HG03442 (cell line): ENCODE measurements around the gene GCH1.
"Not testable (repeated sequence)": the region's sequence is repeated elsewhere in the genome, so short reads cannot be mapped to it uniquely, and the experiment has no call there.

Experiments used
- ATAC-seq: cut with Tn5 transposase; IDR thresholded peaks from one replicate; pipeline ENCODE4 v1.9.1; 2021; ENCODE audit warnings: mild to moderate bottlenecking, moderate library complexity; ENCODE audit not compliant: unreplicated experiment

GCH1 gene

DNA sequence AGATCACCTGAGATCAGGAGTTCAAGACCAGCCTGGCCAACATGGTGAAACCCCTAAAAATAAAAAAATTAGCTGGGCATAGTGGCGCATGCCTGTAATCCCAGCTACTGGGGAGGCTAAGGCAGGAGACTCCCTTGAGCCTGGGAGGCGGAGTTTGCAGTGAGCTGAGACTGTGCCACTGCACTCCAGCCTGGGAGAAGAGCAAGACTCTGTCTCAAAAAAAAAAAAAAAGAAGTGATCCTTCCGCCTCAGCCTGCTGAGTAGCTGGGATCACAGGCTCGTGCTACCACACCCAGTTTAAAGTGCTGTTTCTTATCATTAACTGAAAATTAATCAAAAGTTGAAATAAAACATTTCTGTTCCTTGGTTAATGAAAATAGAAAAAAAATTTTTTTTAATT lies 6.3 kb upstream of the GCH1 start:
- ATAC-seq = not testable (repeated sequence)

DNA sequence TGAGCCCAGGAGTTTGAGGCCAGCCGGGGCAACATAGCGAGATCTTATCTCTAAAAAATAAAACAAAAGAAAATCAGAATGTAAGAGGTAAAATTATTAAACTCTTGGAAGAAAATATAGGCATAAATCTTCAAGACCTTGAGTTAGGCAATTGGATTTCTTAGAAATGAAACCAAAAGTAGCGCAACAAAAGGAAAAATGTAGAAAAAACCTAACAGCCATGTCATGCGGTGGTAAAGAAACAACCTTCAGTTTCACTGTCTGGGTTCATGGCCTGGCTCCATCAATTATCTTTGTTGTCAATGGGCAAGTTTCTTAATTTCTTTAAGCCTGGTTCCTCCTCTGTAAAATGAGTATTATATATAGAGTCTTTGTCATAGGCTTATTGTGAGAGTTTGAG lies 5.6 kb upstream of the GCH1 start:
- ATAC-seq = no peak

DNA sequence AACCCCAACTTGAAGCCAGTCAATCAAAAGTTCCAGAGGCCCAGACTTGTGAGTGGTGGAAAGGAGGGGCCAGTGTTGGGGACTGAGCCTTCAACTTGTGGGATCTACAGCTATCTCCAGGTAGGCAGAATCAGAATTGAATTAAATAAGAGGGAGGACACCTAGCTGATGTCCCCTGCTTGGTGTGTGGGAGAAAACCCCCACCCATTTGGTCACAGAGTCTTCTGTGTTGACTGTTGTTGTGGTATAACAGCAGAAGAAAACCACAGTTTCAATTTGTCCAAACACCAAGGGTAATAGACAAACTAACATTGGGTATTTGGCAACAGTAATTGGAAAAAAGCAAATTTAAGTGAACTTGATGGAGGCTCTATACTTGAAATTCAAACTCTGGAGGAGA lies 3.4 kb upstream of the GCH1 start:
- no peak for ATAC-seq

DNA sequence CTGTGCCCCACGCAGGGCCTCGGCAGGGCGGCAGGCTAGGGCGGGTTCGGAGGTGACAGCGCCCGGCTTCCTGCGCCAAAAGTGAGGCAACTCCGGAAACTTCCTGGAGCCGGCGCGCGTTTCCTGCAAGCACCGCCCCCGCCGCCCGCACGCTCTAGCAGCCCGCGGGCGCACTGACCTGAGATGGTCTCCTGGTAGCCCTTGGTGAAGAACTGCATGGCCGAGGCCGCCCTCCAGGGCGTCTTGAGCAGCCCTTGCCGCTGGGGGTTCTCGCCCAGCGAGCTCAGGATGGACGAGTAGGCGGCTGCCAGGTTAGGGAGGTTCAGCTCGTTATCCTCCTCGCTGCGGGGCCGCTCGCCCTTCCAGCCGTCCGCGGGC lies 494 bp downstream of the GCH1 start:
- peak; percentile 45 for ATAC-seq

DNA sequence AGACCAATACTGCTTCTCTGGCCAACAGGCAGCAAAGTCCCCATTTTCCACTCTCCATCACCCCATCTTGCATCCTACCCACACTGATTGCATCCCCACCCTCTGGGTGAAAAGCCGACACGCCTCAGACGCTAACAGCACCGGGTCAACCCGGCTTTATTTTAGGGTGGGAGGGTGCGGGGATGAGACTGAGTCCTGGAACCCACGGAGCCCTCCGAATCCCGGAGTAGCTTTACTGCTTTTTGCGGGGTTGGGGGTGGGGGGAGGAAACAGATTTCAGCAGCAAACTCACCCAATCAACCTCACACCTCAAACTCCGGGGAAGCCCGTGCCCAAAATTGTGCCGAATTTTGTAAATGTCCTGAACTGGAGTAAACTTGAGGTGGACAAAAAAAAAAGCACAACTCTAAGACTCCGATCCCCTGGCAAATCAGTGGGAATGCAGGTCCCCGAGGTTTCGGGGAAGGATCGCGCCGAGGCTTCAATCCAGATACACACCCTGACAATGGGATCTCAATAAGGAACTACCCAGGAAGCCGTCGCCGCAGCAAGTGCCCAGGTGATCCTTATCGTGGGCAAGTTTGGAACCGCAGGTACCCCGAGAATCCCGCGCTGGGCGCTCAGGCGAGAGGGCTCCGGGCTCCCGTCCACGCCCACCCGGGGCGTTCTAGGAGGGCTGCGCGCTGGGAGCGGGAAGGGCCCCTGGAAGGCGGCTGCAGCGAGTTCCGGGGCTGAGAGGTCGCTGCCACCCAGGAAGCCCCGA lies 1.1 kb downstream of the GCH1 start:
- no peak for ATAC-seq

DNA sequence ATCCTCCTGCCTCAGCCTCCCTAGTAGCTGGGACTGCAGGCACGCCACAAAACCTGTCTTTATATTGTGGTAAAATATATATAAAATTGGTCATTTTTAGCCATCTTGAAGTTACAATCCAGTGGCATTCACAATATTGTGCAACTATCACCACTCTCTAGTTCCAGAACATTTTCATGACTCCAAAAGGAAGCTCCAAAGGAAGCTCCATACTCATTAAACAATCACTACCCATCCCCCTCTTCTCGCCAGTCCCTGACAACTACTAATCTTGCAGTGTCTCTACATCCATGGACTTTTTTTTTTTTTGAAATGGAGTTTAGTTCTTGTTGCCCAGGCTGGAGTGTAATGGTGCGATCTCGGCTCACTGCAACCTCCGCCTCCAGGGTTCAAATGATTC lies 3.1 kb downstream of the GCH1 start:
- no peak for ATAC-seq

DNA sequence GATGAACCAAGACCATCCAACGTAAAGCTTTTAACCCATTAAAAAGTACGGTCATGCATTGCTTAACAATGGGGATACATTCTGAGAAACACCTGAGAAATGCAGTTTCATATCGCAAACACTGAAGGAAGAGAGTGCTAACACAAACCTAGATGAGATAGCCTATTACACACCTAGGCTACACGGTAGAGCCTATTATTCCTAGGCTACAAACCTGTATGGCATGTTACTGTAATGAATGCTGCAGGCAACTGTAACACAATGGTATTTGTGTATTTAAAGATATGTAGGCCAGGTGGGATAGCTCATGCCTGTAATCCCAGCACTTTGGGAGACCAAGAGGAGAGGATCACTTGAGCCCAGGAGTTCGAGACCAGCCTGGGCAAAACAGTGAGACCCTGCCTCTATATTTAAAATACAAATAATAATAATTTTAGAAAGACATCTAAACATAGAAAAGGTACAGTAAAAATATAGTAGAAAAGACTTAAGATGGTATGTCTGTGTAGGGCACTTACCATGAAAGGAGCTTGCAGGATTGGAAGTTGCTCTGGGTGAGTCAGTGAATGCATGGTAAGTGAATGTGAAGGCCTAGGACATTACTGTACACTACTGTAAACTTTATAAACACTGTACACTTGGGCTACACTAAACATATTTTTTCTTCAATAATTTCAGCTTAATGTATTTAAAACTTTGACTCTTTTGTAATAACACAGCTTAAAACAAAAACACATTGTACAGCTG lies 4.6 kb downstream of the GCH1 start:
- ATAC-seq = not testable (repeated sequence)

DNA sequence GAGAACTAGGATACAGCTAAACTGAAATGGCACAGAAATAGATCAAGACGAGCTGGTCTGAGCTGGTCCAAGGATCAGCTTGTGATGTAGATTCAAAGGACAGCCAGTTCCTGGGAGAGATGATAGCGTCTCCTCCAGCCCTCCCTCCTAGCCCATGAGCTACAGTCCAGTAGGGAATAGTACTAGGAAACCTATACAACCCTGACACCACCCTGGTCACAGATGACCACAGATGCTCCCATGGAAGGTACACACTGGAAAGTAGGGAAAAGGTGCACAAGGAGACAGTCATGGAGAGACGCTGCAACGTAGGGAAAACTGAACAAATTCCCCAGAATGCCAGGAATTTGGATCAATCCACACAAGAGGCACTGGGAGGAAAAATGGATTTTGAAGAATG lies 6.9 kb downstream of the GCH1 start:
- ATAC-seq = no peak

DNA sequence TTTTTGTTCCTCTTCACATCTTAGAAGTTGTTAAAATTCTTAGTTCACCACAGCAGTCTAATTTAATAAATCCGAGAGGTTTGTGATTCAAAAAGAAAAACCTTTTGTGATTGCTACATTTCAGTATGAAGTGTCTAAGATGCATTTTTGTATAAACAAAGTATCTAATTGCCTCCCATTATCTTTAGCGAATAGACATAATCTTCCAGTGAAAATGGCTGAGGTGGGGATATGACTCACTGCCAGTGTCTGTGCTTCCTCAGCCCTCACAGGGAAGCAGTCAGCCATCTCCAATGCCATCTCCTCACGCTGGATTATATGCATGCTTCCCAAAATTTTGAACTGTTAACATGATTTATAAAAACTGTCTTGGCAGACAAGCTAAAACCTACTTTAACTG lies 7.6 kb downstream of the GCH1 start:
- ATAC-seq = no peak

DNA sequence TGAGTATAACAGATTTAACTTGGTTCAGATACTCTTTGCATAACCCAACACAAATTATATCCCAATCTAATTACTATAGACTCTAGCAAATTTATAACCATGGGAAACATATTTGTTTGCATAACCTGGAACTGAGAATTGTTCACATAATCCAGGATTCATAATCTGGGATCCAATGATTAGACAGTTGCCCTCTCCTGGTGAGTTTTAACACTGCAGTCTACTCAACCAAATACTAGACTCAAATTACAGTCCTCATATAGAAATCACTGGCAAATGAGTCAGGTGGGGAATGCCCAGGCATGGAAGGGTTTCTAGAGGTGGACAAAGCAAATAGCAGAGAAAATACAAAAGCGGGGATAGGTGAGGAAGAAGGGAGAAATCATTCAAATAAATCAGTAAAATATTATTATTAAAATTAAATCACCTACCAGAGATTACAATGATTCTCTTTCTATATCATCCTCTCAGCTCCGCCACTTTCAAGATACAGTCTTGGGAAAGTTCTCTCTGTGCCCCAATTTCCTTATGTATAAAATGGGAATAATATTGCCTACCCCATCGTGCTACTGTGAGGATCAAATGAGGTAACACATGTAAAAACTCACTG lies 9.4 kb downstream of the GCH1 start:
- peak; percentile 46 for ATAC-seq

DNA sequence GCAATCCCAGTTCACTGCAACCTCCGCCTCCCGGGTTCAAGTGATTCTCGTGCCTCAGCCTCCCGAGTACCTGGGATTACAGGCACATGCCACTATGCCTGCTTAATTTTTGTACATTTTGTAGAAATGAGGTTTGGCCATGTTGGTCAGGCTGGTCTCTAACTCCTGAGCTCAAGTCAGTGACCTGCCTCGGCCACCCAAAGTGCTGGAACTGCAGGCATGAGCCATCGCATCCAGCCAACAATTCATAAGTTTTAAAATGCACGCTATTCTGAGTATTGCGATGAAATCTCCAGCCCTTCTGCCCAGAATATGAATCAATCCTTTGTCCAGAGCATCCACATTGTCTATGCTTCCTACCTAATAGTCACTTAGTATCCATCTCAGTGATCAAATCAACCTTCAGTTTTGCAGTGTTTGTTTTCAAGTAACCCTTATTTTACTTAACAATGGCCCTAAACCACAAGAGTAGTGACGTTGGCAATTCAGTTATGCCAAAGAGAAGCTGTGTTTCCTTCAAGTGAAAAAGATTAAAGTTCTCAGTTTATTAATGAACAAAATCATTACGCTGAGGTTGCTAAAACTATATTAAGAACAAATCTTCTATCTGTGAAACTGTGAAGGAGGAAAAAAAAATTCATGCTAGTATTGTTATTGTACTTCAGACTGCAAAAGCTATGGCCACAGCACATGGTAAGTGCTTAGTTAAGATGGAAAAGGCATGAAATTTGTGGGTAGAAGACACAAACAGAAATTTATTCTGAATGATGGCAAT lies 11.0 kb downstream of the GCH1 start:
- ATAC-seq = no peak

DNA sequence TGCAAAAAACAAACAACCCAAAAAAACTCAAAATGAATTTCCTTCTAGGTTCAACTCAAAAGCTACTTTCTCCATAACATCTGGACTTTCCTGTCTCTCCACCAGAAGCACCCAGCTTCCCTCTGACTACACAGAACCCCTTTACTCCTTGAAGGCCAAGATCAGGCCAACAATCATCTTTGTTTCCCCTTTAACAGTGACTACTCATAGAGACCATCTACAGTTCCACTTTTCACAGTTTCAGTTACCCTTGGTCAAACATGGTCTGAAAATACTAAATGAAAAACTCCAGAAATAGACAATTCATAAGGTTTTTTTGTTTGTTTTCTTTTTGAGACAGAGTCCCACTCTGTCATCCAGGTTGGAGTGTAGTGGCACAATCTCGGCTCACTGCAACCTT lies 11.8 kb downstream of the GCH1 start:
- ATAC-seq = peak; percentile 83

DNA sequence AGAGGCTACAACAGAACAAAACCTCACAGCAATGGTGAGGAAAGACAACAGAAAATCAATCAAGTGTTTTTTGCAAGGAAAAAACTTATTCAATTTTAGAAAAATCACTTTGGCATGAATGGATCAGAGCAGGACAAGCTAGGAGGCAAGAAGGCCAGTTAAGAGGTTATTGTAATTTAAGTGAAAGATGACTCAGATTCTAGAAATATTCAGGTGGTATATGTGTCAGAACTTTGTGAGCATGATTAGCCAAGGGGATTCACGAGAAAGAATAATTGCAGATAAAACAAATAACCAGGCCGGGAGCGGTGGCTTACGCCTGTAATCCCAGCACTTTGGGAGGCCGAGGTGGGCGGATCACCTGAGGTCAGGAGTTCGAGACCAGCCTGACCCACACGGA lies 12.7 kb downstream of the GCH1 start:
- ATAC-seq = no peak

DNA sequence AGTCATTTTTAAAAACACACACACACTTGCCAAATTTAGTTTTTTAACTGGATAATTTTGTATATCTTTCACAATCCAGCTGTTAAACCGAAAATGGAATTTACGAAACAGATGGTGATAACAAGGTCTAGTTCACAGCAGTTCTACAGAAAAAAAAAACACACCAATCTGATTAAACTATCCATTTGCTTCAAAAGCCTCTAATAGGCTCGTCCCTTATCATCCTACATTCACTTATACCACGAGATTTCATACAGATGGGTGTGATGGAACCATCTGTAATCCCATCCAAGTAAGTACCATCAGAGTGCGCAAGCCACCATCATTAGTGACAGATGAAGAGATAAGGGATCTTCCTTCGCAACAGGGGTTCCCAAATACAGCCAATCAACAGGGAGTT lies 20.1 kb downstream of the GCH1 start:
- no peak for ATAC-seq

DNA sequence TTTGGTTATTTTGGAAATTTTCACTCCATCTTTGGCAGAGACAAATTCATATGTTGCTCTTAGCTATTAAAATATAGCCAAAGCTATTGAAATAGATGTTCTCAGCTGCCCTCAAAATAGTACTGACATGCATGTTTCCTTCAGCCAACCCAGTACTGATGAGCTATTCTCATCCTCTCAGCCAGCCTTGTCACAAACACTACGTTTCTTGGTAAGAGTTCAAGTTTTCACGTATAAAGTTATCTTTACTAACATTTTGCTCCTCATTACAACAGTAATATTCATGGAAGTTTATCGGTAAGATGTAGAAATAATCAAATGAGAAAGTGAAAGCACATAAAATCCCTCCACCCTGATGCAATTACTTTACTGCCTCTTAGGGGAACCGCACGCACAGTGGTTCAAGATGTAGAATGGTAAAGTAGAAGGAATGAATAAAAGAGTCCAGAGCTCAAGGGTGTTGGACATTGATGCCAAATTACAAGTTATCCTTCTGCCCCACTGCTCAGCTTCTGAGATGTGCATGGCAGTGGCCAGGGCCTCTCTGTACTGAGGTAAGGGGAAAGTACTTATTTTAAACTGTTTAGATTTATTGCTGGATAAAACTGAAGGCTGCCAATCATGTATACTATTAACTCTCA lies 20.7 kb downstream of the GCH1 start:
- peak; percentile 44 for ATAC-seq

DNA sequence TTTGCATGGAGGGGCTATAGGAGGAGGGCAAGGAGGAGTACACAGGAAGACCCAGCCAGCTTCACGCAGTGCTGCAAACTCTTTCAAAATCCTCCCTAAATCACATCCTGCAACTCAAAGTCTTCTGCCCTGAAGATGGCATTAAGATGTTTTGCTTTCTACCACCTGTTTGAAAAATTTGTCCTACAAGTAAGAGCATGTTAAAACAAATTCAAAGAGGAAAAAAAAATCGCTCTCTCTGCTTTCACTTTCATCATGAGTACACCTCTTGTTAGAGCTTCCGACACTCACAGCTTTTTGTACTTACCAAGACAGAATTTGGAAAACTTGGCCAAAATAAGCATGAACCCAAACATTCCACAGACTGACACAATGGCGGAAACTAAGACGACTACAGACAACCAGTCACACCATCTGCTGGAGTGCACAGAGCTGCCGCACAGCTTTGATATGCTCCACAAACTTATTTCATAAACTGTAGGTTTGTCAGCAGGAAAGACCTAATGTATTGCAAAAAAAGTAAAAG lies 21.3 kb downstream of the GCH1 start:
- peak; percentile 53 for ATAC-seq

DNA sequence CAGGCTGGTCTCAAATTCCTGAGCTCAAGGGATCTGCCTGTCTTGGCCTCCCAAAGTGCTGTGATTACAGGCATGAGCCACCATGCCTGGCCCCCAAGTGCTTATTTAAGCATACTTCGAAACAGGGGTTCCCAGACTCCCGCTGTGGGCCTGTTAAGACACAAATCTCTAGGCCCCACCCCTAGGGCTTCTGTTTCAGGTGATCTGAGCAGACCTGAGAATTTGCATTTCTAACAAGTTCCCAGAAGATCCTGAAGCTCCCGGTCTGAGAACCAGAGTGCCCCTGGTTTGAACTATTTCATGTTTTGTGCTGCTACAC lies 25.0 kb downstream of the GCH1 start:
- ATAC-seq = no peak

DNA sequence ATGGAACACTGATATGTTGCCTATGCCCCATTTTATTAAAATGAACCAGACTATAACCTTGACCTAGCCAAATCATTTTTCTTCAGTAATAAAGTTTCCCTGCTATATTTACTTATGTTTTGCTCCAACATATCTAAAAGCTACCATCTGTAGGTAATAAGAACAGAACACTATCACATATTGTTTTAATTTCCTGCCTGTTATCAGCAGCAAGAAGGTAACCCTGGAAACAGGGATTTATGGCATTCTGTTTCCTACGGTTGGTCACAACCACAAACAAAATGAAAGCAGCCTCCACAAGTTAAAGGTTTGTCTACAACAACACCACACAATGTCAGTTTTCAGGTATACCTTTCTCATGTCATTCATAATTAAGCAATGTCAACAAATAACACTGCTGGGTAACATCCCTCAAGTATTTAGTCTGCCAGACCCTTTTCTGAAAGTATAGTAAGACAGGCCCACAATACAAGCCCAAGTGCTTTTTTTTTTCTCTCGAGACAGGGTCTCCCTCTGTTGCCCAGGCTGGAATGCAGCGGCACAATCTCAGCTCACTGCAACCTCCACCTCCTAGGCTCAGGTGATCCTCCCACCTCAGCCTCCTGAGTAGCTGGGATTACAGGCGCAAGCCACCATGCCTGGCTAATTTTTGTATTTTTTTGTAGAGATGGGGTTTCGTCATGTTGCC lies 25.5 kb downstream of the GCH1 start:
- no peak for ATAC-seq

DNA sequence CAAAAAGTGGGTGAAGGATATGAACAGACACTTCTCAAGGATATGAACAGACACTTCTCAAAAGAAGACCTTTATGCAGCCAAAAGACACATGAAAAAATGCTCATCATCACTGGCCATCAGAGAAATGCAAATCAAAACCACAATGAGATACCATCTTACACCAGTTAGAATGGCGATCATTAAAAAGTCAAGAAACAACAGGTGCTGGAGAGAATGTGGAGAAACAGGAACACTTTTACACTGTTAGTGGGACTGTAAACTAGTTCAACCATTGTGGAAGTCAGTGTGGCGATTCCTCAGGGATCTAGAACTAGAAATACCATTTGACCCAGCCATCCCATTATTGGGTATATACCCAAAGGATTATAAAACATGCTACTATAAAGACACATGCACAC lies 27.0 kb downstream of the GCH1 start:
- ATAC-seq = not testable (repeated sequence)
